Activated CD4-positive, alpha-beta T cell treated with anti-CD3 and anti-CD28 coated beads, Interleukin-2, amount 50 U/mL, for 16 hours (primary cell): ENCODE results near the gene KLLN.
"Not testable (repeated sequence)": the region's sequence is repeated elsewhere in the genome, so short reads cannot be mapped to it uniquely, and the experiment has no call there.

ENCODE experiments used
- DNase-seq: peaks from one replicate; pipeline ENCODE4 v3.0.0-alpha.2; 2020

The KLLN gene

GRCh38 chr10:87863053-87863943 lies at the start of gene KLLN, which contains the start of gene PTEN:
Gene KLLN (minus strand): TSS chr10:87863533. CDS start chr10:87862487, 1,046 bp downstream.
Gene PTEN (plus strand): TSS chr10:87863625. CDS start chr10:87864470, 845 bp downstream.
- DNase-seq, result peak; percentile 86

- DNase-seq, result not testable (repeated sequence)
Measured at GRCh38 chr10:87903396-87903795, 40.1 kb upstream of the KLLN start.

DNA sequence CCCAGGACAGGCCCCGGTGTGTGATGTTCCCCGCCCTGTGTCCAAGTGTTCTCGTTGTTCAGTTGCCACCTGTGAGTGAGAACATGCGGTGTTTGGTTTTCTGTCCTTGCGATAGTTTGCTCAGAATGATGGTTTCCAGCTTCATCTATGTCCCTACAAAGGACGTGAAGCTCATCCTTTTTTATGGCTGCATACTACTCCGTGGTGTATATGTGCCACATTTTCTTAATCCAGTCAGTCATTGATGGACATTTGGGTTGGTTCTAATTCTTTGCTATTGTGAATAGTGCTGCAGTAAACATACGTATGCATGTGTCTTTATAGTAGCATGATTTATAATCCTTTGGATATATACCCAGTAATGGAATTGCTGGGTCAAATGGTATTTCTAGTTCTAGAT lies 34.6 kb upstream of the KLLN start:
- DNase-seq, result not testable (repeated sequence)

DNA sequence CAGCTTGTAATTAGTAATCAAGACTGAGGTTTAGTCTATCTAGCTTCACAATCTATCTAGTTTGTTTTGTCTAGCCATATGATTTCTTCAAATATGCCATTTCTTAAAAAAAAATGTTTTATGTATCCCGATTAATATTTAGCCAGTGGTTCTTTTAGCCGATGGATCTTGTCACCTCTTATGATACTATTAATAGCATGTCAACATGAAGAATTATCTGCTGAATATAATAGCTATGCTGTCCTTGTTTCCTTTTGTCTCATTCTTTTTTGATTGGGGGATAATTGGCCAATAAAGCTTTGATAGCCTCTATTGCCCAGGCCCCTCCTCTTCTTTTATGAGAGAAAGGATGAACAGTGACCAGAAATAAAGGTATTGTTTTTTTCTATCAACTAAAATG lies 32.9 kb upstream of the KLLN start:
- no peak for DNase-seq

DNA sequence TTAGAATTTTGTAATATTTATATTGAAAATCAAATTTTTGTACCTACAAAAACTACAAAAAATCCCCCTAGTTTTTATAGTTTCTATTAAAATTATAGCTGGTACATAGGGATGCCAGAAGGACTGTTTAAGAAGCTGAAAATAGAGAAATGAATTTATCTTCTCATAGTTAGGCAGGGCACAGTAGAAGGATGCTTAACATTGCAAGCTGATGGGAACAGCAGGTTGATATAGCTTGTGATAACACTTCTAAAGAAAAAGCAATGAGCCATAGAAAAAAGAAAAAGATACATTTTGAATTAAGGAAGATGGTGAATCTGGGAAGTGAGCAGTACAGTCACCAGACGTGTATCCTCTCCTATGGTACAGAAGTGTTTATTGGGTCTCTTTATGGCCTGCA lies 32.1 kb upstream of the KLLN start:
- no peak for DNase-seq

- DNase-seq, result no peak
Measured at GRCh38 chr10:87887548-87888289, 24.4 kb upstream of the KLLN start.

GRCh38 chr10:87887146-87887545 lies 23.8 kb upstream of the KLLN start:
- DNase-seq, result no peak

DNA sequence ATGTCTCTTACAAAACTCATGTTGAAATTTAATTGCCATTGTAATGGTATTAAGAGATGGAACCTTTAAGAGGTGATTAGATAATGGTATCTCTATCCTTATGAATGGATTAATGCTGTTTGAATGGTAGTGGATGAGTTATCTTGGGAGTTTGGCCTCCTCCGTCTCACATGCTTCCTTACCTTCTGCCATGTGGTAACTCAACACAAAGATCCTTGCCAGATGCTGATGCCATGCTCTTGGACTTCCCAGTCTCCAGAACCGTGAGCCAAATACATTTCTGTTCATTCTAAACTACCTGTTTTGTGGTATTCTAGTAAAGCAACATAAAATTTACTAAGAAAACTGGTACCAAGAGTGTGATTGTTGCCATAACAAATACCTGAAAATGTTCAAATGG lies 23.3 kb upstream of the KLLN start:
- DNase-seq, result no peak

- DNase-seq, result no peak
Measured at GRCh38 chr10:87882555-87883294, 19.4 kb upstream of the KLLN start.

DNA sequence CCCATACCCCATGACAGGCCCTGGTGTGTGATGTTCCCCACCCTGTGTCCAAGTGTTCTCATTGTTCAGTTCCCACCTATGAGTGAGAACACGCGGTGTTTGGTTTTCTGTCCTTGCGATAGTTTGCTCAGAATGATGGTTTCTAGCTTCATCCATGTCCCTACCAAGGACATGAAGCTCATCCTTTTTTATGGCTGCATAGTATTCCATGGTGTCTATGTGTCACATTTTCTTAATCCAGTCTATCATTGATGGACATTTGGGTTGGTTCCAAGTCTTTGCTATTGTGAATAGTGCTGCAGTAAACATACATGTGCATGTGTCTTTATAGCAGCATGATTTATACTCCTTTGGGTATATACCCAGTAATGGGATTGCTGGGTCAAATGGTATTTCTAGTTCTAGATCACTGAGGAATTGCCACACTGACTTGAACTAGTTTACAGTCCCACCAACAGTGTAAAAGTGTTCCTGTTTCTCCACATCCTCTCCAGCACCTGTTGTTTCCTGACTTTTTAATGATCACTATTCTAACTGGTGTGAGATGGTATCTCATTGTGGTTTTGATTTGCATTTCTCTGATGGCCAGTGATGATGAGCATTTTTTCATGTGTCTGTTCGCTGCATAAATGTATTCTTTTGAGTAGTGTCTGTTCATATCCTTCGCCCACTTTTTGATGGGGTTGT lies 18.2 kb upstream of the KLLN start:
- DNase-seq, result not testable (repeated sequence)

- no peak for DNase-seq
Measured at GRCh38 chr10:87880336-87880735, 17.0 kb upstream of the KLLN start.

DNA sequence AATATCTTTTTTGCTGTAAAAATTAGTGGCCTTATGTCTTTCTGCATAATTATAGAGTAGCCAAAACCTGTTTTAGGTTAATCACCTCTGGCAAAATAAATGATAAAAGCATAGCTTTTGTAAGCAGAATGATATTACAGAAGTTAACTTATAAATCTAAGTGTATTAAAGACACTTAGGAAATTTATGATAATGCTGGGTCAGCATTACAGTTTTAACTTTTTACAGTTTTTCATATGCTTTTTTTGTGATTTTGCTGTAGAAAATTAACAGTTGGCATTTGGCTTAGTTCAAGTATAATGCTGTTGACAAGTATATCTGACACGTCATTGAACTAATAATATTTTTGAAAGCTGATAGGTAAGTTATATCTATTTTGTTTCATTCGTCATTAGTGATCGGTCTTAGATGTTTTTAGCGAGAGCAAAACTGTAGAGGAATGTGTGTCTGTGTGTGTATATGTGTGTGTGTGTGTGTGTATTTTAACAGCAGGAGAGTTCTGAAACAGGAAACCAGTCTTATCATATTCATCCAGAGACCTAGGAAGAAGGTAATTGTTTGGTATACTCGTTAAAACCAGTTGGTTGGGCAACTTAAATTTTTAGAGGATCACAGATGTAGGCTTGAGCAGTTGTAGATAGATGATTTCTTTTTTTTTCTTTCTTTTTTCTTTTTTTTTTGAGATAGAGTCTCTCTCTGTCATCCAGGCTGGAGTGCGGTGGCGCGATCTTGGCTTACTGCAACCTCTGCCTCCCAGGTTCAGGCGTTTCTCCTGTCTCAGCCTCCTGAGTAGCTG lies 15.5 kb upstream of the KLLN start:
- no peak for DNase-seq

DNA sequence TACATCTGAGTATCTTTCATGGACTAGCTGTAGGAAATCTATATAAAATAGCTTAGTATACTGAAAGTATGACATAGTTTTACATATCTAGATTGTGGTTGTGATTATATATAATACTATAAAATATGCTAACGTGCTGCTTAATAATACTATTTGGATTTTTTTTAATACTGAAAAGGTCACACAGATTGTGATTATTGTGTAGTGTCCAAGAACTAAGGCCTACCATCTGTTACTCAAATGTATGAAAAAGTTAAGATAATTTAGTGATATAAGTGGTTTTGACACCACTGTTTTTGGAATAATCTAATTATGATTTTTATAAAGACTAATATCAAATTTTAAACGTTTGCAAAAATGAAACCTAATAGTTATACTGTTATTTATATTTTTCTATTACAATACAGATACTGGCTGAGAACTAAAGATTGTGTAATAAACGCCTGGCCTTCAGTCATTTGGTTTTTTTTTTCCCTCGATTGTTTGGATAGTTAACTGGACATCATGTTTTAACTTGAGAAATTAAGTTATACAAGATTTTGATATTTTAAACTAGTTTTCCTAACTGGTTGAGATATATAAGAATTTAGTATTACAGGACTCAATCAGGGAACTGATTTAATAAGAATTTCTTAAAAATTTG lies 12.7 kb upstream of the KLLN start:
- no peak for DNase-seq

GRCh38 chr10:87873656-87874055 lies 10.3 kb upstream of the KLLN start:
- no peak for DNase-seq

DNA sequence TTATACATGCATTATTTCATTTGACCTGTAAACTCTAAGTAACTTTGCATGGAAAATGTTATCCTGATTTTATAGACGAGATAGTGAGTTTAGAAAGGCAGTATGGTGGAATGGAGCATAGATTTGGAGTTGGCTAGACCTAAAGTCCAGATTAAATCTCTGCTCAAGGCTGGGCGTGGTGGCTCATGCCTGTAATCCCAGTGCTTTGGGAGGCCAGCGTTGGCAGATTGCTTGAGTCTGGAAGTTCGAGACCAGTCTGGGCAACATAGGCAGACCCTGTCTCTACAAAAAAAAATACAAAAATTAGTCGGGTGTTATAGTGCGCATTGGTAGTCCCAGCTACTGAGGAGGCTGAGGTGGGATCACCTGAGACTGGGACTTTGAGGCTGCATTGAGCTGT lies 9.5 kb upstream of the KLLN start:
- DNase-seq, result no peak

GRCh38 chr10:87869773-87870551 lies 6.6 kb upstream of the KLLN start:
- DNase-seq, result no peak

- DNase-seq, result not testable (repeated sequence)
Measured at GRCh38 chr10:87869139-87869538, 5.8 kb upstream of the KLLN start.

DNA sequence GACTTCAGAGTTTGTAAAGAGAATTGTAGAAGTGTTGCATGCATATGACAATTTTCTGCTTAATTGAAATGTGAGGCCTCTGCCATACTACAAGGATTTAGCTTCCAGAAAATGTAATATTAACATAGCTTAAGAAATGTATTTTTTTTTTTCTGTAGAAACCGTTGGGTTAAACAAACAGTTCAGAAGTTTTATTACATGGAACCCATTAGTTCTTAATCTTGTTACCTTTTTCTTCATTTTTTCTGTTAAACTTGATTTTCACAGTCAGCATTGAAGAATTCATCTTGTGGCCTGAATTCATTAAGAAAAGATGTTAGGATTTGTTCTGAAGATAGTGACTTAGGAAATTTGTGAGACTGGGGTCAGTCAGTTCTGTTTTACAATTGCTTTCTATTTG lies 4.9 kb upstream of the KLLN start:
- DNase-seq, result no peak

- no peak for DNase-seq
Measured at GRCh38 chr10:87867453-87867852, 4.1 kb upstream of the KLLN start.

DNA sequence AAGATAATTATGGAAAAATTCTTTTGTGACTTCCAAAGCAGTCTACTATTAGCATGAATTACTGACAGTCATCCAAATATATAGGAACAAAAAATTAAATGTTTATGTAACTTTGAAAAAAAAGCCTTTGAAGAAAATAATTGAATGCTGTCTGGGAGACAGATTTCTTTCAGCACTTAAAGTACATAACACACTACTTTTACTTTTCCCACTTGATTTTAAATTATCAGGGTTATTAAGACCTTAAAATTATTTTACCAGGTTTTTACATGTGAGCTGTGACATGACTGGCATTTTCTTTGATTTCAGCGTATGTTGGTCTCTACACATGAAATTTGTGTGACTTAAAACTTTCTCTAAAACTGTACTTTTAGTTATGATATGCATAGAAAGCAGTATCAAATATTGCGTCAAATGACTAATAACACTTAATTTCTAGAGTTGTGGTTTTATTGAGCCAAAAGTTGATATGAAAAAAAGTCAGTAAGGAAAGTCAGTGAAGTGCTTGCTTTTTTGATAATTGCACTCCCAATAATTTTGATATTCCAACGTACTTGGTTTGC lies 3.2 kb upstream of the KLLN start:
- DNase-seq, result peak; percentile 30
